MM.1S (cell line): Measurements from ENCODE around the gene IFITM10.

Experiments used
- EZH2 ChIP-seq: fragments of 300-600 bp; sonication (generic); optimal IDR thresholded peaks from 2 replicates; pipeline ENCODE3; 2017; ENCODE audit warnings: low read depth, mild to moderate bottlenecking, antibody characterized with exemption, low read length, mixed read lengths
- TF ChIP-seq, protein P1 (sequence below): fragments of 300-600 bp; sonication (generic); IDR thresholded peaks from 2 replicates; pipeline ENCODE4 v1.5.1; 2016; ENCODE audit warnings: antibody characterized with exemption, low read length, mixed read lengths

DNA sequence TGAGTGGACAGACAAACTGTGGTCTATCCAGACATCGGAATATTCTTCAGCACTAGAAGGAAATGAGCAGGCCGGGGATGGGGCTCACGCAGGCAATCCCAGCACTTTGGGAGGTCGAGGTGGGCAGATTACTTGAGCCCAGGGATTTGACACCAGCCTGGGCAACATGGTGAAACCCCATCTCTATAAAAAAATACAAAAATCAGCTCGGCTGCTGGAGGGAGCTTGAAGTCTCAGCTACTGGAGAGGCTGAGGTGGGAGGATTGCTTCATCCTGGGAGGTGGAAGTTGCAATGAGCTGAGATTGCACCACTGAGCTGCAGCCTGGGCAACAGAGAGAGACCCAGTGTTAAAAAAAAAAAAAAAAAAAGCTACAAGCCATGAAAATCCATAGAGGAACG lies 21.3 kb upstream of the IFITM10 start:
- TF ChIP-seq, protein P1, sequence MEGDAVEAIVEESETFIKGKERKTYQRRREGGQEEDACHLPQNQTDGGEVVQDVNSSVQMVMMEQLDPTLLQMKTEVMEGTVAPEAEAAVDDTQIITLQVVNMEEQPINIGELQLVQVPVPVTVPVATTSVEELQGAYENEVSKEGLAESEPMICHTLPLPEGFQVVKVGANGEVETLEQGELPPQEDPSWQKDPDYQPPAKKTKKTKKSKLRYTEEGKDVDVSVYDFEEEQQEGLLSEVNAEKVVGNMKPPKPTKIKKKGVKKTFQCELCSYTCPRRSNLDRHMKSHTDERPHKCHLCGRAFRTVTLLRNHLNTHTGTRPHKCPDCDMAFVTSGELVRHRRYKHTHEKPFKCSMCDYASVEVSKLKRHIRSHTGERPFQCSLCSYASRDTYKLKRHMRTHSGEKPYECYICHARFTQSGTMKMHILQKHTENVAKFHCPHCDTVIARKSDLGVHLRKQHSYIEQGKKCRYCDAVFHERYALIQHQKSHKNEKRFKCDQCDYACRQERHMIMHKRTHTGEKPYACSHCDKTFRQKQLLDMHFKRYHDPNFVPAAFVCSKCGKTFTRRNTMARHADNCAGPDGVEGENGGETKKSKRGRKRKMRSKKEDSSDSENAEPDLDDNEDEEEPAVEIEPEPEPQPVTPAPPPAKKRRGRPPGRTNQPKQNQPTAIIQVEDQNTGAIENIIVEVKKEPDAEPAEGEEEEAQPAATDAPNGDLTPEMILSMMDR: no peak
- no peak for TF ChIP-seq EZH2
